Progenitor cell of endocrine pancreas (in vitro differentiated cells): ENCODE data around the gene RHOV. TPM values are rescaled to one million over a fixed set of nuclear protein-coding genes. Genes with fewer than 3 reads are reported as not detected.

Source experiments
- DNase-seq: peaks from one replicate; pipeline ENCODE4 v3.0.0; 2021; ENCODE audit warnings: low spot score; ENCODE audit not compliant: unreplicated experiment
- H3K27ac Mint-ChIP-seq: 2 replicates; pipeline ENCODE4 v1.8.0; 2021; ENCODE audit warnings: mild to moderate bottlenecking, moderate library complexity, mixed read lengths
- H3K27me3 Mint-ChIP-seq: 2 replicates; pipeline ENCODE4 v1.8.0; 2021; ENCODE audit warnings: mixed read lengths
- H3K36me3 Mint-ChIP-seq: 2 replicates; pipeline ENCODE4 v1.8.0; 2022; ENCODE audit warnings: mixed read lengths; ENCODE audit not compliant: insufficient read depth
- H3K4me1 Mint-ChIP-seq: 2 replicates; pipeline ENCODE4 v1.8.0; 2021; ENCODE audit warnings: low read depth, mixed read lengths
- H3K4me3 Mint-ChIP-seq: 2 replicates; pipeline ENCODE4 v1.8.0; 2021; ENCODE audit warnings: low read depth, mild to moderate bottlenecking, moderate library complexity, mixed read lengths
- H3K9me3 Mint-ChIP-seq: 2 replicates; pipeline ENCODE4 v1.8.0; 2021; ENCODE audit warnings: low read depth, mixed read lengths
- total RNA-seq: library from RNA; stranded (reverse); gene quantifications from 2 replicates; pipeline ENCODE4 v1.2.1, GENCODE V29; 2021
- TF ChIP-seq, protein P1 (sequence below): fragments of 200-600 bp; sonication (generic); IDR thresholded peaks from one replicate; pipeline ENCODE4 v1.5.0; 2021; ENCODE audit warnings: antibody characterized with exemption, mild to moderate bottlenecking; ENCODE audit not compliant: unreplicated experiment

The RHOV gene
- total RNA-seq, 1 donor from 2014 or later, result 5.1 TPM

DNA sequence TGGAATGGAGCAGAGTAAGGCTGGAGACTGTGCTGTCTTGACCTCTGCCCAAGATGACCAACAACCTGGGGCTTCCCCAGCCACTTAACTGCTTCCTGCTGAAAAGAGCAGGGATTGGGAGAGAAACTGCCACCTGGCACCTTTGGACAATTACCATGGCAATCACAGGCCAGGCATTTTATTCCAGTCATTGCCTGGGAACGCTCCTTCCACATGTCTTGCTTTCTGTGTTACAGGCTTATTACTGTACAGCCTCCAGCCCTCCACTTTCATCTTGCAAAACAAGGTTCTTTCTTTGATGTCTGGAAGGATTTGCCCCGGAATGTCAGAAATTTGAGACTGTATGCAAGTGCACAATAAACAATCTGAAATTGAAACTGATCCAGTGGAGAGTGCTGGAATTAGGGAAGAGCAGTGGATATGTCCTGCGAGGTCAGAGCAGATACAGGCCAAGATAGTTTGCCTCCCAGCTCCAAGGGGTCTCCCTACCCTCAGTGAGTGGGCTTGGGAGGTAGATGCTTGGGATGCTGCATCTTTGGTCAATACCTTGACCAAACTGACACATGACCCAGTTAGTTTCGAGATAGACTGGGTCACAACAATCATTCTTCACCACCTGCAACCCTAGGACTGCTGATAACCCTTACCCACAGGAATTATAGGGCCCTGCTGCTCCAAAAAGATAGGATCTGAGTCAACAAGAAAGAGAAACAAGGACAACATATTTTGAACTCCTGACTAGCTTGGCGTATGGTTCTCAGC lies 48.2 kb downstream of the RHOV start:
- Mint-ChIP-seq H3K36me3 (no peaks in the 10 kb centered on the region), H3K4me1 (peaks cover 11% of the 10 kb centered on the region), H3K4me3 (no peak overlapping the region), H3K9me3 (no peaks in the 10 kb centered on the region), H3K27ac (no peak overlapping the region), H3K27me3 (no peaks in the 10 kb centered on the region)
- DNase-seq, result no peak
- TF ChIP-seq, protein P1, sequence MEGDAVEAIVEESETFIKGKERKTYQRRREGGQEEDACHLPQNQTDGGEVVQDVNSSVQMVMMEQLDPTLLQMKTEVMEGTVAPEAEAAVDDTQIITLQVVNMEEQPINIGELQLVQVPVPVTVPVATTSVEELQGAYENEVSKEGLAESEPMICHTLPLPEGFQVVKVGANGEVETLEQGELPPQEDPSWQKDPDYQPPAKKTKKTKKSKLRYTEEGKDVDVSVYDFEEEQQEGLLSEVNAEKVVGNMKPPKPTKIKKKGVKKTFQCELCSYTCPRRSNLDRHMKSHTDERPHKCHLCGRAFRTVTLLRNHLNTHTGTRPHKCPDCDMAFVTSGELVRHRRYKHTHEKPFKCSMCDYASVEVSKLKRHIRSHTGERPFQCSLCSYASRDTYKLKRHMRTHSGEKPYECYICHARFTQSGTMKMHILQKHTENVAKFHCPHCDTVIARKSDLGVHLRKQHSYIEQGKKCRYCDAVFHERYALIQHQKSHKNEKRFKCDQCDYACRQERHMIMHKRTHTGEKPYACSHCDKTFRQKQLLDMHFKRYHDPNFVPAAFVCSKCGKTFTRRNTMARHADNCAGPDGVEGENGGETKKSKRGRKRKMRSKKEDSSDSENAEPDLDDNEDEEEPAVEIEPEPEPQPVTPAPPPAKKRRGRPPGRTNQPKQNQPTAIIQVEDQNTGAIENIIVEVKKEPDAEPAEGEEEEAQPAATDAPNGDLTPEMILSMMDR, result no peak

DNA sequence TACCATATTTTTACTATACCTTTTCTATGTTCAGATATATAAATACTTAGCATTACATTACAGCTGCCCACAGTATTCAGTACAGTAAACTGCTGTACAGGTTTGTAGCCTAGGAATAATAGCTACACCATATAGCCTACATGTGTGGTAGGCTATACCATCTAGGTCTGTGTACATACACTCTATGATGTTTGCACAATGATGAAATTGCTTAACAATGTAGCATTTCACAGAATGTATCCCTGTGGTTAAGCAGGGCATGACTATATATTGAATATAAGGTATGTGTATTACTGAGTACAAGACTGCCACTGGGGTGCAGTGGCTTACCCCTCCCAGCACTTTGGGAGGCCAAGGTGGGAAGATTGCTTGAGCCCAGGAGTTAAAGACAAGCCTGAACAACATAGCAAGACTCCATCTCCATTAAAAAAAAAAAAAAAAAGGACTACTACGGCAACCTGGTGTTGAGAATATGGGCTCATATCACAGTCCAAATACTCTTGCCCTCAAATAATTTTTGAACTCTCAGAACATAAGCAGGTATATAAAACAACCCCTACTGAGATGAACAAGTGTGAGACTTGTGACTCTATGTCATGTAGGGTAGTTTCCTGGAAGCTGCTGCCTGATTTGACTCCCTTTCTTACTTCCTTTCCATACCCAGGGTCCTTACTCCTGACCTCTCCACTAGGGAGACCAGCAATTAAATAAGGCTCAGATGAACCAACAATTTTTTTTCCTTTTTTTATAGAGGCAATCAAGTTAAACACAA lies 50.3 kb downstream of the RHOV start:
- Mint-ChIP-seq H3K36me3 (no peaks in the 10 kb centered on the region), H3K9me3 (no peaks in the 10 kb centered on the region), H3K4me3 (no peak overlapping the region), H3K4me1 (peaks cover 8% of the 10 kb centered on the region), H3K27ac (no peak overlapping the region), H3K27me3 (no peaks in the 10 kb centered on the region)
- TF ChIP-seq, protein P1, result no peak
- DNase-seq, result no peak

Other genes with a start within 250 kb of the RHOV start
- gene RAD51, start 179.1 kb downstream of the RHOV start, total RNA-seq, result 13.2 and 16.0 TPM in 2 replicates
- gene RMDN3, start 119.0 kb downstream of the RHOV start, total RNA-seq, result 23.4 and 25.9 TPM in 2 replicates
- gene GCHFR, start 110.2 kb downstream of the RHOV start, total RNA-seq, result 30.6 and 32.1 TPM in 2 replicates
- gene C15orf62, start 104.3 kb downstream of the RHOV start, total RNA-seq, result 1.8 and 1.9 TPM in 2 replicates
- 25.2 and 28.1 TPM in 2 replicates for gene ZFYVE19, start 67.1 kb downstream of the RHOV start, total RNA-seq
- gene DNAJC17, start 66.8 kb downstream of the RHOV start, total RNA-seq, result 41.0 and 43.1 TPM in 2 replicates
- gene PPP1R14D, start 45.5 kb downstream of the RHOV start, total RNA-seq, result 0.81 and 1.5 TPM in 2 replicates
- gene SPINT1, start 30.2 kb downstream of the RHOV start, total RNA-seq, result 213 and 217 TPM in 2 replicates
- 27.4 and 28.9 TPM in 2 replicates for gene VPS18, start 20.2 kb upstream of the RHOV start, total RNA-seq
- gene DLL4, start 55.1 kb upstream of the RHOV start, total RNA-seq, result 6.2 and 6.5 TPM in 2 replicates
- gene CHAC1, start 79.2 kb upstream of the RHOV start, total RNA-seq, result 14.4 and 18.1 TPM in 2 replicates
- gene INO80, start 242.0 kb upstream of the RHOV start, total RNA-seq, result 25.9 and 28.1 TPM in 2 replicates